Astrocyte of the spinal cord (primary cell): ENCODE data around the gene CHRNA10.
"Not testable (repeated sequence)": the region's sequence is repeated elsewhere in the genome, so short reads cannot be mapped to it uniquely, and the experiment has no call there.

ENCODE experiments used
- DNase-seq: peaks from one replicate; pipeline ENCODE4 v3.0.0; 2011; ENCODE audit warnings: low read depth, low spot score
- H3K4me3 ChIP-seq: 2 replicates; pipeline ENCODE4 v1.5.1; 2011; ENCODE audit warnings: low read depth, mild to moderate bottlenecking, low read length, moderate library complexity
- CTCF ChIP-seq: IDR thresholded peaks from 2 replicates; pipeline ENCODE4 v1.5.1; 2012; ENCODE audit warnings: low read depth, mild to moderate bottlenecking, low read length, inconsistent platforms
- in situ Hi-C: cut with HindIII; loops from 2 replicates; pipeline ENCODE4 v1.10.0; 2017; ENCODE audit warnings: low sequenced_read_pairs

Gene CHRNA10

DNA sequence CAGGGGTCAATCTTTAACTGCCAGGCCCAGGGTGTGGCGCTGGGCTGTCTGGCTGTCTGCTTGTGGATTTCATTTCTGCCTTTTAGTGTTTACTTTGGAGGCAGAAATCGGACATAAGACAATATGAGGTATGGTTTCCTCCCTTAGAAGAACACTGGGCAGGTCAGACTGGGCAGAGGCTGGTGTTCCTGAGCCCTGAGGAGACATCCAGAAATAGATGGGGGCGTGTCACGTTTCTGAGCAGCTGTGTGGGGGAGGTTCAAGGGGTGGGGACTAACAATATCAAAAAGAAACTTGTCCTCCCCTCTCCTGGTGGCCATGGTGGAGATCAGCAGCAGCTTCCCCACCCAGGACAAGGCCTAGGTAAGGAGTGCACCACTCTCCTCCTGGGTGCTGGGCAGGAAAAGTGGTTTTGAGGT, 26.4 kb downstream of the CHRNA10 start, which contains the start of gene ART1:
ART1 (plus strand) TSS at position 312 of the 419 bp plus-strand sequence. CDS start 14,086 bp downstream, outside the sequence.
- TF ChIP-seq CTCF: no peak
- DNase-seq: no peak
- in situ Hi-C loops: no loop called here
- H3K4me3 ChIP-seq: no peak within 1 kb of the TSS

DNA sequence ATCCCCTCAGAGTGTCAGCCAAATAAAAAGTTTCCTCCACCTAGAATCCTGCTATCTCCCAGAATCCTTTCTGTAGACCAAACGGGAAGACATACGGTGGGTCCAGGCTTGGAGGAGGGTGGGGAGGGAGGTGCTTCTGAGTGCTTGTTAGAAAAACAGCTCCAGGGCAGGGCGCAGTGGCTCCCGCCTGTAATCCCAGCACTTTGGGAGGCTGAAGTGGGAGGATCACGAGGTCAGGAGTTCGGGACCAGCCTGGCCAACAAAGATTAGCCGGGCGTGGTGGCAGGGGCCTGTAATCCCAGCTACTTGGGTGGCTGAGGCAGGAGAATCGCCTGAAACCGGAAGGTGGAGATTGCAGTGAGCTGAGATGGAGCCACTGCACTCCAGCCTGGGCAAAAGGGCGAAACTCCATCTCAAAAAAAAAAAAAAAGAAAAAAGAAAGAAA, 28.1 kb downstream of the CHRNA10 start:
- H3K4me3 ChIP-seq, DNase-seq, in situ Hi-C loops: not testable (repeated sequence)

GRCh38 chr11:3642071-3642951, 28.9 kb downstream of the CHRNA10 start:
- peak; percentile 79 for DNase-seq
- in situ Hi-C loops: no loop called here
- TF ChIP-seq CTCF: no peak
- H3K4me3 ChIP-seq: peak overlapping the region; percentile 48

DNA sequence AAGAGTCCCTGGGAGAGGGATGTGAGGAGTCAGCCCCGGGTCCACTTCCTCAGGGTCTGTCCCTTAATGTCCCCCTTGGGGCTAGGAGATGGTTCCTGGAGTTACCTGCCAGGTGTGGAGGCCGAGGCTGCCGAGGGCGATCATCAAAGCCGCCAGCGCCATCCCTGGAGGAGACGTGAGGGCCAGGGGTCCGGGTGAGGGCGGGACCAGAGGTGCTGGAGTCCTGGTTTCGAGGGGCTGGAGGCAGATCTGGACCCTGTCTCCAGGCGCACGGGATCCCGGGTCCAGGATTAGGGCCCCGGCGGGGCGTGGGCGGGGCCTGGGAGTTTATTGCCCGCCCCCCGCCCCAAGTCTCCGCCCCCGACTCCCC, 29.5 kb downstream of the CHRNA10 start, which contains the start of gene ART5:
ART5 (minus strand) TSS at position 292 of the 370 bp plus-strand sequence; CDS start at position 162, 130 bp downstream.
- no peak for TF ChIP-seq CTCF
- in situ Hi-C loops: no loop called here
- H3K4me3 ChIP-seq: peak within 1 kb of the TSS; percentile 48
- no peak for DNase-seq

DNA sequence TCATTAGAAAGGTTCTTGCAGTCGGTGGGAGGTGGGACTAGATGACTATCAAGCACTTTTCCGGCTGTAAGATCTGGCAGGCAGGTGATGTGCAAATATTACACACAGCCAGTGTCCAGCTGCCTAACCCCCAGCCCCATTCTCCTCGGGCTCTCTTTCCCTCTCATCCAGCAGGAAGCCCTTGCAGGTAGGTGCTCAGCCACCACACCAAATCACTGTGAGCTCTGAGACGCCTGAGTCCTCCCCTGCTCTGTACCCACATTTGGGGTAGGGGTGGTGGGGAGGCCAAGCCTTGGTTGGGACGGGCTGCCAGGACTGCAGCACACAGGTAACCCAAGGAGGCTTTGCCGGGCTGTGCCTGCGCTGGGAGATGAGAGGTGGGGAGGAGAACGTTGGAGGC, 30.0 kb downstream of the CHRNA10 start:
- DNase-seq: no peak
- H3K4me3 ChIP-seq: no peak overlapping the region
- in situ Hi-C loops: no loop called here
- no peak for TF ChIP-seq CTCF

- H3K4me3 ChIP-seq: no peak overlapping the region
- TF ChIP-seq CTCF: no peak
- no peak for DNase-seq
- in situ Hi-C loops: no loop called here
Measured at GRCh38 chr11:3639841-3640240, 31.3 kb downstream of the CHRNA10 start.

DNA sequence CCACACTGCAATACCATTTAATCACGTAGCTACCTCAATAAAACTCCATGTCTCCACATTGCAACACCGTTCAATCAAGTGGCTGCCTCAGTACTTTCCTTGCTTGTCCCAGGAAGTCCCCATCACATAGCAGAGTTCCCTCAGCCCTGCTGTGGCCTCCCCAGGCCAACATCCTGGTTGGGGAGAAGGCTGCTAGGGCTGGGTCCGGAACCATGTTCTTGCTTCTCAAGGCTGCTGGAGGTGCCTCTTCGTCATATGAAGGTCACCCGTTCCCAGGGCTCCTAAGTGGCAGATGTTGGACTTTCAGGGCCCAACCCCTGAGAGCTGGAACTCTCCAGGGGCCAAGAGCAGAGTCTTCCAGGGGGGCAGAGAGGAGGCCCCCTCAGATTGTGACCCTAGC, 32.7 kb downstream of the CHRNA10 start:
- no peak for DNase-seq
- no peak for TF ChIP-seq CTCF
- no peak overlapping the region for H3K4me3 ChIP-seq
- in situ Hi-C loops: no loop called here
